Neural cell (in vitro differentiated cells): ENCODE results near the gene PLD1. TPM values are rescaled to one million over a fixed set of nuclear protein-coding genes. Genes with fewer than 3 reads are reported as not detected.

Experiments used
- H2AFZ ChIP-seq: fragments of 200-600, 300-800 bp; sonication (generic), shearing (Covaris generic); 2 replicates; pipeline ENCODE4 v1.6.0; 2014; ENCODE audit warnings: low read depth, mild to moderate bottlenecking, antibody characterized with exemption, low read length, moderate library complexity
- H3F3A ChIP-seq: fragments of 200-600 bp; shearing (Covaris generic); 2 replicates; pipeline ENCODE4 v1.6.1; 2016; ENCODE audit warnings: mild to moderate bottlenecking, moderate library complexity, mixed read lengths, antibody characterized with exemption, low read length; ENCODE audit not compliant: insufficient read depth, poor library complexity, severe bottlenecking
- H3K27ac ChIP-seq: fragments of 200-600, 300-800 bp; sonication (generic), shearing (Covaris generic); 2 replicates; pipeline ENCODE4 v1.5.1; 2014; ENCODE audit warnings: mild to moderate bottlenecking, low read length, moderate library complexity
- H3K27me3 ChIP-seq: fragments of 300-800, 200-600 bp; sonication (generic), shearing (Covaris generic); 2 replicates; pipeline ENCODE4 v1.6.0; 2014; ENCODE audit warnings: mild to moderate bottlenecking, low read depth, low read length, moderate library complexity; ENCODE audit not compliant: insufficient read depth
- H3K36me3 ChIP-seq: fragments of 300-800, 200-600 bp; sonication (generic), shearing (Covaris generic); 2 replicates; pipeline ENCODE4 v1.5.1; 2014; ENCODE audit warnings: mild to moderate bottlenecking, antibody characterized with exemption, low read length, moderate library complexity; ENCODE audit not compliant: insufficient read depth
- H3K4me2 ChIP-seq: fragments of 300-800, 200-600 bp; sonication (generic), shearing (Covaris generic); 2 replicates; pipeline ENCODE4 v1.6.0; 2014; ENCODE audit warnings: mild to moderate bottlenecking, low read length
- H3K4me3 ChIP-seq: fragments of 300-800, 200-600 bp; sonication (generic), shearing (Covaris generic); 2 replicates; pipeline ENCODE4 v1.5.1; 2014; ENCODE audit warnings: mild to moderate bottlenecking, low read length, moderate library complexity
- H3K79me2 ChIP-seq: fragments of 200-600 bp; shearing (Covaris generic); replicated peaks from 2 replicates; pipeline ENCODE4 v1.6.0; 2014; ENCODE audit warnings: mild to moderate bottlenecking, low read length, moderate library complexity; ENCODE audit not compliant: insufficient read depth
- H3K9ac ChIP-seq: fragments of 300-800, 200-600 bp; sonication (generic), shearing (Covaris generic); 2 replicates; pipeline ENCODE4 v1.6.1; 2016; ENCODE audit warnings: mild to moderate bottlenecking, low read length, mixed read lengths
- H3K9me2 ChIP-seq: fragments of 200-600 bp; shearing (Covaris generic); 2 replicates; pipeline ENCODE4 v1.6.1; 2016; ENCODE audit warnings: mild to moderate bottlenecking, low read length, mixed read lengths; ENCODE audit not compliant: insufficient read depth
- H3K9me3 ChIP-seq: fragments of 200-600, 300-800 bp; sonication (generic), shearing (Covaris generic); 2 replicates; pipeline ENCODE4 v1.6.1; 2016; ENCODE audit warnings: mild to moderate bottlenecking, mixed run types, low read length, moderate library complexity, mixed read lengths
- H4K20me1 ChIP-seq: fragments of 200-600 bp; shearing (Covaris generic); 2 replicates; pipeline ENCODE4 v1.6.1; 2016; ENCODE audit warnings: mild to moderate bottlenecking, mixed run types; ENCODE audit not compliant: insufficient read depth
- CTCF ChIP-seq: fragments of 450-650 bp; IDR thresholded peaks from 2 replicates; pipeline ENCODE4 v1.5.1; 2014; ENCODE audit warnings: antibody characterized with exemption, mild to moderate bottlenecking, moderate library complexity; ENCODE audit not compliant: poor library complexity, severe bottlenecking
- EP300 ChIP-seq: fragments of 450-650 bp; conservative IDR thresholded peaks from 2 replicates; pipeline ENCODE4 v1.6.1; 2014; ENCODE audit warnings: antibody characterized with exemption, mild to moderate bottlenecking, moderate library complexity; ENCODE audit not compliant: poor library complexity, severe bottlenecking
- EZH2 ChIP-seq: fragments of 200-600, 300-800 bp; shearing (Covaris generic), sonication (generic); IDR thresholded peaks from 2 replicates; pipeline ENCODE4 v1.6.1; 2014; ENCODE audit warnings: antibody characterized with exemption, low read length, borderline replicate concordance, mild to moderate bottlenecking; ENCODE audit not compliant: insufficient read depth, poor library complexity, severe bottlenecking
- MXI1 ChIP-seq: fragments of 450-650 bp; conservative IDR thresholded peaks from 2 replicates; pipeline ENCODE4 v1.6.1; 2014; ENCODE audit warnings: antibody characterized with exemption, mild to moderate bottlenecking; ENCODE audit not compliant: poor library complexity, severe bottlenecking
- POLR2AphosphoS5 ChIP-seq: IDR thresholded peaks from 2 replicates; pipeline ENCODE4 v1.6.1; 2012
- RAD21 ChIP-seq: fragments of 450-650 bp; conservative IDR thresholded peaks from 2 replicates; pipeline ENCODE4 v1.6.1; 2014; ENCODE audit warnings: antibody characterized with exemption, mild to moderate bottlenecking, moderate library complexity
- REST ChIP-seq: IDR thresholded peaks from 2 replicates; pipeline ENCODE4 v1.6.1; 2012; ENCODE audit warnings: borderline replicate concordance
- SMC3 ChIP-seq: fragments of 450-650 bp; conservative IDR thresholded peaks from 2 replicates; pipeline ENCODE4 v1.6.1; 2014; ENCODE audit warnings: antibody characterized with exemption, mild to moderate bottlenecking, moderate library complexity; ENCODE audit not compliant: poor library complexity
- TAF1 ChIP-seq: IDR thresholded peaks from 2 replicates; pipeline ENCODE4 v1.6.1; 2012; ENCODE audit warnings: low read depth
- polyA plus RNA-seq: library from polyadenylated mRNA; depleted of rRNA; stranded (reverse); fragments of >200 nt; gene quantifications from 2 replicates; pipeline ENCODE4 v1.2.3, GENCODE V29; 2014

Gene PLD1
- polyA plus RNA-seq, 1 donor from 2014 or later: 0.06 TPM

- Histone ChIP-seq H3K79me2 (no peaks in the 10 kb centered on the region), H2AFZ (no peak overlapping the region), H3F3A (no peaks in the 10 kb centered on the region), H3K4me3 (no peak overlapping the region), H3K27ac (no peak overlapping the region), H3K4me2 (no peak overlapping the region), H3K9me3 (no peaks in the 10 kb centered on the region), H3K9me2 (no peaks in the 10 kb centered on the region), H3K36me3 (no peaks in the 10 kb centered on the region), H4K20me1 (no peaks in the 10 kb centered on the region), H3K9ac (no peak overlapping the region), H3K27me3 (no peaks in the 10 kb centered on the region)
- TF ChIP-seq POLR2AphosphoS5: no peak
- no peak for TF ChIP-seq CTCF
- TF ChIP-seq TAF1: no peak
- TF ChIP-seq REST: no peak
- TF ChIP-seq SMC3: no peak
- TF ChIP-seq EP300: no peak
- no peak for TF ChIP-seq EZH2
- TF ChIP-seq RAD21: no peak
- no peak for TF ChIP-seq MXI1
Observed at GRCh38 chr3:171671709-171672108, 138.6 kb downstream of the PLD1 start.

- TF ChIP-seq EZH2 (no peak), TAF1 (no peak), CTCF (no peak), MXI1 (no peak), RAD21 (no peak), REST (no peak)
- Histone ChIP-seq H2AFZ (no peak overlapping the region), H4K20me1 (no peaks in the 10 kb centered on the region), H3K9me2 (no peaks in the 10 kb centered on the region), H3K9ac (no peak overlapping the region), H3K4me3 (no peak overlapping the region), H3K36me3 (no peaks in the 10 kb centered on the region), H3K79me2 (no peaks in the 10 kb centered on the region), H3K9me3 (no peaks in the 10 kb centered on the region), H3K27ac (no peak overlapping the region), H3K27me3 (no peaks in the 10 kb centered on the region), H3F3A (no peaks in the 10 kb centered on the region), H3K4me2 (no peak overlapping the region)
Observed at GRCh38 chr3:171666516-171666915, 143.8 kb downstream of the PLD1 start.
